ENCODE results near the gene KCNA1. TPM values are rescaled to one million over a fixed set of nuclear protein-coding genes. Genes with fewer than 3 reads are reported as not detected.

KCNA1 gene
- total RNA-seq, 1 experiment from 2014 or later, result 0.98 TPM

DNA sequence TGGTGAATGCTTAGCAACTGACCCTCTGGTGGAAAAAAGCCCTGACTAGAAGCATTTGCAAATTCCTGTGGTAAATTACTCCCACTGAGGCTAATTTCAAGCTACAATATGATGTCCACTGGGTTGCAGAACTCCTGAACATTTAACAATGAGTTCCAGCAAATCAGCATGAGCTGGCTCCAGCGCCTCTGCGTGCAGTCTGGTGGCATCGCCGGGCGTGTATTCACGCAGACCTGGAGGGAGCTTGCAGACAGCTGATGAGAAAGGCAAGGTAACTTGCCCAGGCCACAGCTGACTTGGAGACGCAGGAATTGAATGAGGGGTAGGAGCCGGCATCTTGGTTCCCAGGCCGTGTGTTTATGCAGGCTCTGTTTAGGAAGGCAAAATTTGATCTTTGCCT lies 45.1 kb upstream of the KCNA1 start:
- DNase-seq, result no peak
- Histone ChIP-seq H3K79me2 (ENCODE audit: insufficient read depth, low read length) (no peaks in the 10 kb centered on the region), H3K18ac (ENCODE audit: insufficient read length, low read depth, low read length) (no peak overlapping the region), H4K20me1 (ENCODE audit: control insufficient read depth, insufficient read depth, insufficient read length) (no peaks in the 10 kb centered on the region), H3K56ac (ENCODE audit: insufficient read length, low read depth, low read length) (no peak overlapping the region), H4K91ac (ENCODE audit: insufficient read length, low read depth, low read length) (no peak overlapping the region), H2BK120ac (ENCODE audit: low read depth, low read length, poor library complexity, severe bottlenecking) (no peak overlapping the region), H3K14ac (ENCODE audit: insufficient read depth, low read length) (no peak overlapping the region), H3K23me2 (ENCODE audit: insufficient read length, low read depth, low read length, poor library complexity, severe bottlenecking) (no peaks in the 10 kb centered on the region), H3K27ac (ENCODE audit: insufficient read length, low read depth, low read length) (no peak overlapping the region), H3K79me1 (ENCODE audit: insufficient read depth, low read depth, low read length, poor library complexity, severe bottlenecking) (no peaks in the 10 kb centered on the region), H3K9ac (ENCODE audit: extremely low read depth, insufficient read length, low read length) (no peak overlapping the region), H2BK12ac (ENCODE audit: insufficient read length, low read depth, low read length) (no peak overlapping the region), H2BK20ac (ENCODE audit: low read depth, low read length, poor library complexity, severe bottlenecking) (no peak overlapping the region), H3K4me1 (ENCODE audit: insufficient read depth, low read length) (no peaks in the 10 kb centered on the region), H3T11ph (ENCODE audit: low read length) (no peak overlapping the region), H4K5ac (ENCODE audit: insufficient read length, low read depth, low read length) (no peak overlapping the region), H2AK5ac (ENCODE audit: insufficient read length, low read length) (no peak overlapping the region), H4K8ac (replicated peaks; ENCODE audit: insufficient read length, low read depth, low read length) (no peak overlapping the region), H3K27me3 (ENCODE audit: insufficient read depth, low read length) (no peaks in the 10 kb centered on the region; the same call in 1 of the 2 replicates), H3K9me3 (ENCODE audit: control insufficient read depth, low read depth, low read length) (no peaks in the 10 kb centered on the region), H3K23ac (ENCODE audit: insufficient read length, low read depth, low read length) (no peak overlapping the region), H2AFZ (ENCODE audit: low read length) (no peak overlapping the region), H3K4me2 (ENCODE audit: insufficient read depth, insufficient read length, low read length) (no peak overlapping the region), H2BK15ac (ENCODE audit: low read depth, low read length) (no peak overlapping the region), H3K4ac (ENCODE audit: low read depth, low read length) (no peak overlapping the region), H2BK5ac (ENCODE audit: insufficient read length, low read length) (no peak overlapping the region)
- Mint-ChIP-seq H3K4me3 (no peak overlapping the region), H3K36me3 (ENCODE audit: insufficient read depth in 1 of 3, low read depth in 3 of 3) (no peaks in the 10 kb centered on the region), H3K27me3 (ENCODE audit: low read depth) (peaks cover 61% of the 10 kb centered on the region), H3K4me1 (no peaks in the 10 kb centered on the region), H3K27ac (no peak overlapping the region), H3K9me3 (no peaks in the 10 kb centered on the region)
- no CpG with 5 or more reads among the region's 9 CpGs for WGBS (ENCODE audit: extremely low coverage, insufficient read length, low lambda C conversion rate)
- TF ChIP-seq, protein P1, sequence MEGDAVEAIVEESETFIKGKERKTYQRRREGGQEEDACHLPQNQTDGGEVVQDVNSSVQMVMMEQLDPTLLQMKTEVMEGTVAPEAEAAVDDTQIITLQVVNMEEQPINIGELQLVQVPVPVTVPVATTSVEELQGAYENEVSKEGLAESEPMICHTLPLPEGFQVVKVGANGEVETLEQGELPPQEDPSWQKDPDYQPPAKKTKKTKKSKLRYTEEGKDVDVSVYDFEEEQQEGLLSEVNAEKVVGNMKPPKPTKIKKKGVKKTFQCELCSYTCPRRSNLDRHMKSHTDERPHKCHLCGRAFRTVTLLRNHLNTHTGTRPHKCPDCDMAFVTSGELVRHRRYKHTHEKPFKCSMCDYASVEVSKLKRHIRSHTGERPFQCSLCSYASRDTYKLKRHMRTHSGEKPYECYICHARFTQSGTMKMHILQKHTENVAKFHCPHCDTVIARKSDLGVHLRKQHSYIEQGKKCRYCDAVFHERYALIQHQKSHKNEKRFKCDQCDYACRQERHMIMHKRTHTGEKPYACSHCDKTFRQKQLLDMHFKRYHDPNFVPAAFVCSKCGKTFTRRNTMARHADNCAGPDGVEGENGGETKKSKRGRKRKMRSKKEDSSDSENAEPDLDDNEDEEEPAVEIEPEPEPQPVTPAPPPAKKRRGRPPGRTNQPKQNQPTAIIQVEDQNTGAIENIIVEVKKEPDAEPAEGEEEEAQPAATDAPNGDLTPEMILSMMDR (conservative IDR thresholded peaks at IDR 0.05), result no peak
